Hepatocyte (in vitro differentiated cells): ENCODE measurements around the gene EHD1.
"Not testable (repeated sequence)": the region's sequence is repeated elsewhere in the genome, so short reads cannot be mapped to it uniquely, and the experiment has no call there.

ENCODE experiments used
- CTCF ChIP-seq: fragments of 200-600 bp; sonication (generic); IDR thresholded peaks from 2 replicates; pipeline ENCODE4 v1.5.1; 2016; ENCODE audit warnings: antibody characterized with exemption, mild to moderate bottlenecking; ENCODE audit not compliant: poor library complexity
- EZH2 ChIP-seq: fragments of 200-600 bp; sonication (generic); IDR thresholded peaks from 2 replicates; pipeline ENCODE4 v1.6.1; 2016; ENCODE audit warnings: antibody characterized with exemption, mild to moderate bottlenecking, borderline replicate concordance
- EZH2phosphoT487 ChIP-seq: fragments of 200-600 bp; sonication (generic); IDR thresholded peaks from one replicate; pipeline ENCODE4 v1.6.1; 2018; ENCODE audit warnings: antibody characterized with exemption, mild to moderate bottlenecking, low read depth, moderate library complexity; ENCODE audit not compliant: unreplicated experiment, severe bottlenecking

GRCh38 chr11:64845776-64846129 is 32.7 kb downstream of the EHD1 start:
- not testable (repeated sequence) for TF ChIP-seq CTCF, EZH2phosphoT487, EZH2
